Sigmoid colon (tissue), 7 donors: ENCODE measurements around the gene SIX5. TPM values are rescaled to one million over a fixed set of nuclear protein-coding genes. Genes with fewer than 3 reads are reported as not detected.
A peak's percentile ranks its signal among the peaks of the same experiment; 100 is the strongest.

Source experiments
- DNase-seq: peaks from one replicate; pipeline ENCODE4 v3.0.0-alpha.2; 2019
- H3K27ac ChIP-seq, 4 donors: fragments of 200-600 bp; sonication (generic); one replicate each; pipeline ENCODE4 v1.5.1; 2016 to 2019; ENCODE audit warnings: mild to moderate bottlenecking in 1 of 4
- H3K27me3 ChIP-seq, 3 donors: fragments of 200-600 bp; sonication (generic); one replicate each; pipeline ENCODE4 v1.5.1; 2019; ENCODE audit warnings: mild to moderate bottlenecking in 1 of 3
- H3K36me3 ChIP-seq, 4 donors: fragments of 200-600 bp; sonication (generic); one replicate each; pipeline ENCODE4 v1.5.1; 2016 to 2019
- H3K4me1 ChIP-seq, 4 donors: fragments of 200-600 bp; sonication (generic); one replicate each; pipeline ENCODE4 v1.5.1; 2017 to 2019
- H3K4me3 ChIP-seq, 4 donors: fragments of 200-600 bp; sonication (generic); one replicate each; pipeline ENCODE4 v1.5.1; 2017 to 2019; ENCODE audit warnings: mild to moderate bottlenecking in 2 of 4, moderate library complexity in 1 of 4
- H3K9me3 ChIP-seq, 4 donors: fragments of 200-600 bp in 3 of 4; sonication (generic) in 3 of 4; one replicate each; pipeline versions ENCODE4 v1.5.1 to v1.6.1; 2013 to 2019
- CTCF ChIP-seq, 4 experiments: fragments of 450-650 bp in 3 of 4; fragments of 200-600 bp in 1 of 4; IDR thresholded peaks; one replicate each; pipeline ENCODE4 v1.5.1; 2016 to 2019; ENCODE audit warnings: antibody characterized with exemption in 4 of 4, mild to moderate bottlenecking in 3 of 4, moderate library complexity in 2 of 4
- EP300 ChIP-seq, 4 donors: sonication (generic); formaldehyde crosslinking; IDR thresholded peaks; one replicate each; pipeline ENCODE4 v1.6.1; 2017; ENCODE audit warnings: antibody characterized with exemption in 4 of 4
- POLR2A ChIP-seq, 2 donors: fragments of 450-650 bp; IDR thresholded peaks; one replicate each; pipeline ENCODE4 v1.6.1; 2016; ENCODE audit warnings: antibody characterized with exemption in 2 of 2, mild to moderate bottlenecking in 2 of 2, moderate library complexity in 2 of 2
- POLR2AphosphoS5 ChIP-seq, 4 donors: sonication (generic); formaldehyde crosslinking; IDR thresholded peaks; one replicate each; pipeline ENCODE4 v1.6.1; 2017; ENCODE audit warnings: antibody characterized with exemption in 4 of 4
- WGBS, 2 donors: extraction: QIAGEN DNeasy Blood & Tissue Kit; methylation state at CpG; one replicate each; pipeline ENCODE4 v1.1.7; 2013; 5-methylcytosine and 5-hydroxymethylcytosine counted together
- intact Hi-C: fragments of 100-400 bp; cut with DNase I; formaldehyde crosslinking; loops from one replicate; pipeline ENCODE4 v1.15.1; 2023
- polyA plus RNA-seq, 3 donors: library from polyadenylated mRNA; stranded (reverse); fragments of 200-250 nt; gene quantifications; one replicate each; pipeline ENCODE4 v1.2.3, GENCODE V29; 2013
- total RNA-seq, 4 donors: library from RNA; depleted of rRNA; stranded (reverse); fragments of >200 nt; gene quantifications; one replicate each; pipeline ENCODE4 v1.1.0, GENCODE V29; 2016
- donor health status: healthy with polysubstance abuse.
- donor health status: Bipolar disorder and iron deficiency.
- donor health status: healthy.

Gene SIX5
- total and polyA plus RNA-seq, 7 donors: 4.2 to 20.7 (median 16.8) TPM

DNA sequence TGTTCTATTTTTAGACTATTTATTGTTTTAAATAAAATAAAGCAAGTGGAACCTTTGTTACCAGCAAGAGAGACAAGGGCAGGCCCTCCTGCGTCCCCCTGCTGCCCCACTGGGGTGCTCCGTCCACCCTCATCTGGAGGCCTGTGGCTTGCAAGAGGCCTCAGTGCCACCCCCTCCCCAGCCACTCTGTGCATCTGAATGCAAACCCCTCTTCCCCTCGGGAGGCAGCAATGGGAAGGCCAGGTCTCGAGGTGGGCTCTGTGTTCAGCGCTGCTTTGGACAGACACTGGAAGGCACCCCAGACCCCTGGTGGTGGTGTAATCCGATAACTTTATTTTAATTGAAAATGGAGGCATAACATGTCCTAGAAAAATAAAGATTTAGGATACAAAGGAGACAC, 4.6 kb downstream of the SIX5 start:
- Histone ChIP-seq H3K27ac (peak overlapping the region; percentile 89 to 99 (median 98)), H3K27me3 (no peaks in the 10 kb centered on the region), H3K4me1 (peaks cover 3 to 48% (median 39%) of the 10 kb centered on the region in 4 donors), H3K9me3 (no peaks in the 10 kb centered on the region), H3K36me3 (no peaks in the 10 kb centered on the region), H3K4me3 (peak overlapping the region in 2 of 4 donors; percentile 14 to 27)
- intact Hi-C loops: no loop called here
- TF ChIP-seq POLR2AphosphoS5 (IDR thresholded peaks at IDR 0.05) (no peak), POLR2A (IDR thresholded peaks at IDR 0.05) (no peak), EP300 (IDR thresholded peaks at IDR 0.05) (no peak), CTCF (IDR thresholded peaks at IDR 0.05) (no peak)
- WGBS, 2 donors: 66 to 71% methylated on average over 6 of the region's 6 CpGs
- DNase-seq: peak; percentile 65

DNA sequence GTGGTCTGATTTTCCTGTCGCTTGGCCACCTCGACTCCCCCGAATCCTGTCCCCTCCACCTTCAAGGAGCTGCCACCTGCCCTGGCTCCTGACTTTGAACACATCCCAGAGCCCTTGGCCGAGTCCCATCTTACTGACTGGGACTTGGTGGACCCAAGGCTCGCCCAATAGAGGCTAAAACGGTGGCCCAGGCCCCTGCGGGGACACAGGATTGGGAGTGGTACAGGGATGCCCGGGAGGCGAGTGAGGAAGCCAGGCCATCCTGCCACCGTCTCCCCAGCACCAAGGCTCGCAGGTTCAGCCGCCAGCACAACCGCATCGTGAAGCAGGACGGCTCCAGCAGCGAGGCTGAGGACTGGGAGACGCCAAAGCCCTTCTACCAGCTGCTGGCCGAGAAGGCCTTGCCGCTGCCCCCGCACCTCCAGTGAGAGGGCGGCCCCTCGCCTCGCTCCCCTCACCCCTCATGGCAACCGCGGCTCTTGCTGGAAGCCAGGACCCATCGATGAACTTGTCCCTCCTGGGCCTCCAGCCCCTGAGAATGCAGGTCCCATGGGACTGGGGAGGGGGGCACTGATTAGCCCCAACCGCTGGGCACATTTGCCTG, 5.3 kb downstream of the SIX5 start:
- WGBS, 2 donors: 65 to 66% methylated on average over 27 of the region's 27 CpGs
- peak in 2 of 4 donors; percentile 24 to 28 for TF ChIP-seq POLR2AphosphoS5 (IDR thresholded peaks at IDR 0.05)
- TF ChIP-seq POLR2A (IDR thresholded peaks at IDR 0.05): no peak
- peak overlapping the region; percentile 89 to 99 (median 98) for H3K27ac ChIP-seq
- H3K4me1 ChIP-seq: peaks cover 3 to 47% (median 39%) of the 10 kb centered on the region in 4 donors
- no peaks in the 10 kb centered on the region for H3K27me3 ChIP-seq
- intact Hi-C loops: no loop called here
- no peaks in the 10 kb centered on the region for H3K36me3 ChIP-seq
- peak overlapping the region in 2 of 4 donors; percentile 14 to 27 for H3K4me3 ChIP-seq
- H3K9me3 ChIP-seq: no peaks in the 10 kb centered on the region
- DNase-seq: peak; percentile 70

GRCh38 chr19:45762870-45763631, 6.0 kb downstream of the SIX5 start:
- no peak for TF ChIP-seq POLR2A (IDR thresholded peaks at IDR 0.05)
- TF ChIP-seq EP300 (IDR thresholded peaks at IDR 0.05): no peak
- TF ChIP-seq CTCF (IDR thresholded peaks at IDR 0.05): no peak
- no peak for TF ChIP-seq POLR2AphosphoS5 (IDR thresholded peaks at IDR 0.05)
- H3K36me3 ChIP-seq: no peaks in the 10 kb centered on the region
- peak overlapping the region; percentile 89 to 99 (median 98) for H3K27ac ChIP-seq
- intact Hi-C loops: no loop called here
- peaks cover 3 to 47% (median 39%) of the 10 kb centered on the region in 4 donors for H3K4me1 ChIP-seq
- no peak overlapping the region for H3K4me3 ChIP-seq
- WGBS, 2 donors: 88 to 92% methylated on average over 15 of the region's 15 CpGs
- H3K27me3 ChIP-seq: no peaks in the 10 kb centered on the region
- H3K9me3 ChIP-seq: no peaks in the 10 kb centered on the region
- peak; percentile 64 for DNase-seq

DNA sequence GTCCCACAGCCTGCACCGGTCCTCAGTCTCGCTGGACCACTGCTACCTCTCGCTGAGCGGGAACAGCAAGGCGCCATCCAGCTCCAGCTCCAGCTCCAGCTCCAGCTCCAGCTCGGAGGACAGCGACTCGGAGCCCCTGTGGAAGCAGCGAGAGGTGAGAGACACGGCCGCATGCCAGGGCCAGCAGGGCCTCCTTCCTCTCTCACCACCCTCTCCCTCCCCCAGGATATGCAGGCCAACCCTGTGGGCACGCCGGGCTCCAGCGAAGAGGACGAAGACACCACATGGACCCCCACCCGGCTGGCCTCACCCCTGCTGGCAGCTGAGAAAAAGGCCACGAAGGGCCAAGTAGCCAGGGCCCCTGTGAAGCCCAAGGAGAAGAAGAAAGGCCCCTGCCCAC, 7.3 kb downstream of the SIX5 start:
- H3K9me3 ChIP-seq: no peaks in the 10 kb centered on the region
- H3K36me3 ChIP-seq: no peaks in the 10 kb centered on the region
- no peak overlapping the region for H3K4me3 ChIP-seq
- no peak for TF ChIP-seq EP300 (IDR thresholded peaks at IDR 0.05)
- TF ChIP-seq POLR2A (IDR thresholded peaks at IDR 0.05): no peak
- no peak for TF ChIP-seq POLR2AphosphoS5 (IDR thresholded peaks at IDR 0.05)
- TF ChIP-seq CTCF (IDR thresholded peaks at IDR 0.05): no peak
- intact Hi-C loops: no loop called here
- H3K4me1 ChIP-seq: peaks cover 0 to 37% (median 34%) of the 10 kb centered on the region in 4 donors
- no peak overlapping the region for H3K27ac ChIP-seq
- peak; percentile 65 for DNase-seq
- WGBS, 2 donors: 84 to 86% methylated on average over 17 of the region's 17 CpGs
- no peaks in the 10 kb centered on the region for H3K27me3 ChIP-seq

GRCh38 chr19:45758921-45759320, 10.1 kb downstream of the SIX5 start:
- Histone ChIP-seq H3K27ac (no peak overlapping the region), H3K36me3 (no peaks in the 10 kb centered on the region), H3K4me3 (no peak overlapping the region), H3K4me1 (peaks cover 0 to 9% (median 6%) of the 10 kb centered on the region in 4 donors), H3K27me3 (no peaks in the 10 kb centered on the region), H3K9me3 (no peaks in the 10 kb centered on the region)
- DNase-seq: no peak
- TF ChIP-seq EP300 (IDR thresholded peaks at IDR 0.05) (no peak), POLR2A (IDR thresholded peaks at IDR 0.05) (no peak), POLR2AphosphoS5 (IDR thresholded peaks at IDR 0.05) (no peak), CTCF (IDR thresholded peaks at IDR 0.05) (no peak)
- 86 to 89% methylated on average over 9 of the region's 9 CpGs for WGBS, 2 donors
- intact Hi-C loops: no loop called here
